GM23248 (cell line): ENCODE results near the gene TTPAL.

Source experiments
- EZH2 ChIP-seq: fragments of 200-600 bp; sonication (generic); IDR thresholded peaks from 2 replicates; pipeline ENCODE4 v1.6.1; 2018; ENCODE audit warnings: antibody characterized with exemption, mild to moderate bottlenecking; ENCODE audit not compliant: insufficient read depth, poor library complexity, severe bottlenecking
- EZH2phosphoT487 ChIP-seq: fragments of 200-600 bp; sonication (generic); IDR thresholded peaks from 2 replicates; pipeline ENCODE4 v1.6.1; 2018; ENCODE audit warnings: antibody characterized with exemption, moderate library complexity, mild to moderate bottlenecking, low read depth; ENCODE audit not compliant: insufficient read depth

- no peak for TF ChIP-seq EZH2phosphoT487
- TF ChIP-seq EZH2, result no peak
Measured at GRCh38 chr20:44431502-44432234, 44.0 kb upstream of the TTPAL start.
